GM19397 (cell line): Measurements from ENCODE around the gene AMH.

ENCODE experiments used
- ATAC-seq: cut with Tn5 transposase; IDR thresholded peaks from one replicate; pipeline ENCODE4 v1.9.1; 2021; ENCODE audit warnings: mild to moderate bottlenecking, moderate library complexity; ENCODE audit not compliant: unreplicated experiment

The AMH gene

DNA sequence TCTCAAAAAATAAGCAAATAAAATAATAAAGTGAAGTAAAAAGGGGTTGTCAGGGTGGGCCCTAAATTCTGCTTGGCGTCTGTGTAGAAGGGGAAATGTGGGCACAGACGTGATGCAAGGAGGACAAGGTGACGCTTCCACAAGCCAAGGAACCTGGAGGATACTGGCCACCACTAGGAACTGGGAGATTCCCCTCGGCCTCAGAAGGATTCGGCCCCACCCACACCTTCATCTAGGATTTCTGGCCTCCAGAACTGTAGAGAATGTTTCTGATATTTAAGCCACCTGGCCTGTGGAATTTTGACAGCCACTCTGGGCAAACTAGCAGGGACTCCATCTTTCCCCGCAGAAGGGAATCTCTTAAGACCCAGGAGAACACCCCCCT, 14.1 kb upstream of the AMH start:
- ATAC-seq = no peak

DNA sequence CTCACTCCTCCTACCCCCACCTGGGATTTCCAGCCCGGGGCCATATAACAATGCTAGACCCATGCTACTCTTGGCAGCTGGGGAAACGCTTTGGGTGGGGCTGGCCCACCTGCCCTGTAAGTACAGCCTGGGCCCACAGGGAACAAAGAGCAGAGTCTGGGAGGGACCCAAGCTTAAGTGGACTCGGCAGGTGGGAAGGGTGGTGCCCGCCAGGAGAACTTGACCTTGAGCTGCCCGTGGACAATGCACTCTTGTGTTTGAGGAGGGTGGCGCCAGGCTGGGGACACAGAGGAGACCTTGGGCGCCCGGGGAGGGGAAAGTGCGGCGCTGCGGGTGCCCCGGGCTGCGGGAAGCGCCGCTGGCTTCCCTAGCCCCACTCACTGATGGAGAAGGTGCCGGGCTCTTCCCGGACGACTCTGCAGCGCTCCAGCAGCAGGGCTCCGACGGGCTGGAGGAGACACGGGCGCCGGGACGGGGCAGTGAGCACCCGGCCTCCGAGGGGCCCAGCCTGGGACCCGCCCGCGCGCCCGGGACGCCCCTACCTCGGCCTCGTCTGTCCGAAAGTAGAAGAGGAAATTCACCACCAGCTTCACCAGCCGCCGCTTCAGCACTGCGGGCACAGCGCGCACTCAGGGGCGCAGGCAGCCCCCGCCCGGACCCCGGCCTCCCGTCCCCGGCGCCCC, 13.6 kb upstream of the AMH start:
- peak; percentile 13 for ATAC-seq

GRCh38 chr19:2236064-2236313, 13.1 kb upstream of the AMH start:
- no peak for ATAC-seq

GRCh38 chr19:2236314-2237050, 12.6 kb upstream of the AMH start, which contains the start of the genes PLEKHJ1 and SF3A2:
Gene PLEKHJ1 (minus strand): TSS chr19:2236329. CDS start chr19:2236248, 81 bp downstream.
Gene SF3A2 (plus strand): TSS chr19:2236824. CDS start chr19:2243419, 6,595 bp downstream.
- peak; percentile 77 for ATAC-seq

DNA sequence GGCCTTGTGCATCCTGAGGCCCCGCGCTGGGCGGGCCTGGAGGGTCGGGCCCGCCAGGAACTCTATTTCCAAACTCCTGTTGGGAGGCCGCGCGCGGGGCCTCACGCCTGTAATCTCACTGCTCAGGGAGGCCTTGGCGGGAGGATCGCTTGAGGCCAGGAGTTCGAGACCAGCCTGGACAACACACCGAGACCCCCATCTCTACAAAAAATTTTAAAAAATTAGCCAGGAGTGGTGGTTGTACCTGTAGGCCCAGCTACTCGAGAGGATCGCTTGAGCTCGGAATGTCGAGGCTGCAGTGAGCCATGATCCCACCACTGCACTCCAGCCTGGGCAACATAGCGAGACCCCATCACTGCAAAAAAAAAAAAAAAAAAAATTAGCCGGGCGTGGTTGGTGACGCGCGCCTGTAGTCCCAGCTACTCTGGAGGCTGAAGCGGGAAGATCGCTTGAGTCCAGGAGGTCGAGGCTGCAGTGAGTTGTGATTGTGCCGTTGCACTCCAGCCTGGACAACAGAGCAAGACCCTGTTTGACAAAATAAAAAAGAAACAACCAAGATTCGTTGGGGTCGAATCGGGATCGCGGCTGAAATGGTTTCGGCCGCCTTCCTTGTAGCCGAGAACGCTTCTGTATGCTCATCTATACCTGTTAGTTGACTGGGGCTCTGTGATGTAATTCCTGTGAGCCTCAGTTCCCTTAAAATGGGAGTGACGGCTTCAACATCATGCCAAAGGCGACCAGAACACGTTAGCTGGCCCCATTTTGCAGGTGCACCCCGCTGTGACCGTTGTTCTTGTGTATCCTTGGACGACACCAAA, 11.9 kb upstream of the AMH start:
- ATAC-seq = no peak

DNA sequence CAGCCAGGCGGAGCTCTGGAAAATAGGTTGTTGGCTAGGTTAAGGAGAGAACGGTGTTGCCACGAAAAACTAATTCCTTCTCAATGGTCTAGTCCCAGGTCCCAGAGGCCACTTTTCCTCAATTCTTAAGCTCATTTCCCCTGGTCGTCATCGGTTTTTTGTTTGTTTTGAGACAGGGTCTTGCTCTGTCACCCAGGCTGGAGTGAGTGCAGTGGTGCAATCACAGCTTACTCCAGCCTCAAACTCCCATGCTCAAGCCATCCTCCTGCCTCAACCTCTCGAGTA, 11.3 kb upstream of the AMH start:
- ATAC-seq = no peak

- ATAC-seq = no peak
Observed at GRCh38 chr19:2239173-2239572, 9.9 kb upstream of the AMH start.

DNA sequence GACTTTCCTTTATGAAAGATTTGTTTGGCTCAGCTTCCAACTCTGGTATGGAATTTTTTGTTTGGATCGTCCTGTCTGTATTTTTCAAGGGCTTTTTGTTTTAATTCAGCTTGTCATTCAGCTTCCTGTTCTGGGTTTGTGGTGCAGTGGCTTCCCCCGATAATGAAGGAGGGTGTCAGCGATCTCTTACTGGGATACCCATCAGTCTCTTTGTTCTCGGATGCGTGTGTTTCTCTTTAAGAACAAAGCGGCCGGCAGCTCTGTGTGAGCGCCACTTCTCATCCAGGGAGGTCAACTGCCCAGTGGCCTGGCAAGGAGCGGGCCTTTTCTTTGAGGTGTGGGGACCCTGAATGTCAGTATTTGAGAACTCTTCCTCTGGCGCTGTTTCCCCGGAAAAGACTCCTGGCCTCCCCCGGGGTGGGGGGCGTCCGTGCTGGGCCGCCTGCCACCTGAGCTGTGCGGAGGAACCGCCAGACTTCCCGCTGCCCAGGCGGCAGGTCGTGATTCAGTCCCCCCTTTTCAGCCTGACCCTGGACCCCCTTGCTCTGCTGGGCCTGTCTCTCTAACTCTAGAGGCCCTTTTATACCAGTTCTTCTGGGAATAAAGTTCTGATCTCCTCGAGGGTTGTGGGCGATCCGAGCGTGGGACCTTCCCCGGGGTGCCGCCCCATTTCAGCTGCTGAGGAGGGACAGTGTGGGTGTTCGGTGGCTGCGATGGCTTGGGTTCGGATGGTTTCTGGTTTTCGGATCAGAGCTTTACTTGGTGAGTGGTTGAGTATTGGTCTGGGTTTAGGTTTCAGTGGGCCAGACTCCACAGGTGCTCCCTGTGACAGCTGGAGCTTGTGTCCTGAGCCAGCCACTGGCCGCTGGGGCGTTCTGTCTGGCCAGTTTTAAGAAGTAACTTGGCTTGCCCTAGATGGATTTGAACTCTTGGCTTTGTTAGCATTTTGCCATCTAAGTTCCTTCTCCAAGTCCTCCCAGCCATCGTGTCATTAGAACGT, 9.1 kb upstream of the AMH start:
- no peak for ATAC-seq

- ATAC-seq = no peak
Observed at GRCh38 chr19:2240881-2241760, 8.0 kb upstream of the AMH start.

DNA sequence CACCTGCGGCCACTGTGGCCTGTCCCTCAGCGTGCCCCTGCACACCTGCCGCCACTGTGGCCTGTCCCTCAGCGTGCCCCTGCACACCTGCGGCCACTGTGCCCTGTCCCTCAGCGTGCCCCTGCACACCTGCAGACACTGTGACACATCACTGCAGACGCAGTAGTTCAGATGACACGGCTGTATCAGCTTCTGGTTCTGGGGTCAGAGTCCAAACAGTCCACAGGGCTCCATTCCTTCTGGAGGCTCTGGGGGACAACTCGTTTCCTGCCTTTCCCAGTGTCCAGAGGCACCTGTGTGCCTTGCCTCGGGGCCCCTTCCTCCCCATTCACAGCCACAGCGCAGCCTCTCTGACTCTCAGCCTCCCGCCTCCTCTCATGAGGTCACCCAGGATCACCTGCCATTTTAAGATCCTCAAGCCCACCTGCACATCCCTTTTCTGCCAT, 7.0 kb upstream of the AMH start:
- ATAC-seq = no peak

DNA sequence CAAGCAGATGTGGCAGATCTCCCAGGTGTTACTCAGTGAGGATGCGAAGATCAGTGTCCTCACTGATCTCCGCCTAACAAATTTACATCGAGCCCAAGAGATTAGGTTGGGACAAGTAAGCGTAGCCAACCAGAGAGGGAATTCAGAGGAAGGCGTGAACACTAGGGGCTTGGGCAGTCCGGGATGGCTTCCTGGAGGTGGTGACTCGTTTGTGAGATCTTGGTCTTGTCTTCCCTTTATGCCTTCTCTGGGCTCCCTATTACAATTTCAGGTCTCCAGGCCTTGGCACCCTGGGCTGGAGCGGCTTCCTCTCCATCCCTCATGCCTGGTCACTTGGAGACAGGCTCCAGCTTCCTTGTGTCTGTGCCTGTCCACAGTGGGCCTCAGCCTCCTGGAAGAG, 6.3 kb upstream of the AMH start:
- no peak for ATAC-seq

GRCh38 chr19:2243274-2244124, 5.6 kb upstream of the AMH start:
- ATAC-seq = no peak

GRCh38 chr19:2244125-2244411, 5.1 kb upstream of the AMH start:
- no peak for ATAC-seq

DNA sequence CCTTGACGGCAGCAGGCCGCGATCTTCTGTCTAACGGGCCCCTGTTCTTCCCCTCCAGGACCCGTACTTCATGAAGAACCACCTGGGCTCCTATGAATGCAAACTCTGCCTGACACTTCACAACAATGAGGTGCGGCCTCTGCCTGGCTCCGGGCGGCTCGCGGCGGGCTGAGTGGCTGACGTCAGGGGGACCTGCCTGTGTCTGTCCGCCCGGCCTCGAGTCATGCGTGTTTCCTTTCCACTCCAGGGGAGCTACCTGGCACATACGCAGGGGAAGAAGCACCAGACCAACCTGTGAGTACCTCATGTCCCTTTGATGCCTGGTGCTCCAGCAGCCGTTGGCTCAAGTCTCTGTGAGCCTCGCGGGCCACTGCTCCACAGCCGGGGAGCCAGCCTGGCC, 4.6 kb upstream of the AMH start:
- ATAC-seq = no peak

DNA sequence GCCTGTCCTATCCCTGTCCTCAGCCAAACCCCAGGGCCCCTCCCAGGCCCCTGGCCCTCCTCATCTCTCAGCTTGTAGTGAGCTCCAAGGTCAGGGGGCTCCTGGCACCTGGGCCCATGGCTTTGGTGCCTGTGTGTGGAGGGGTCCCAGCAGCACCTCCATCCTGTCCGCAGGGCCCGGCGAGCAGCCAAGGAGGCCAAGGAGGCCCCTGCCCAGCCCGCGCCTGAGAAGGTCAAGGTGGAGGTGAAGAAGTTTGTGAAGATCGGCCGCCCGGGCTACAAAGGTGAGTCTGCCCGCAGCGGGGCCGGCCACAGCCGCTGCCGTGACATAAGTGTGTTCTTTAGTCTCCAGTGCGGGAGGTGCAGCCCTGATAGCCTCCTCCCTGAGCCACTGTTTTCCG, 3.9 kb upstream of the AMH start:
- no peak for ATAC-seq

DNA sequence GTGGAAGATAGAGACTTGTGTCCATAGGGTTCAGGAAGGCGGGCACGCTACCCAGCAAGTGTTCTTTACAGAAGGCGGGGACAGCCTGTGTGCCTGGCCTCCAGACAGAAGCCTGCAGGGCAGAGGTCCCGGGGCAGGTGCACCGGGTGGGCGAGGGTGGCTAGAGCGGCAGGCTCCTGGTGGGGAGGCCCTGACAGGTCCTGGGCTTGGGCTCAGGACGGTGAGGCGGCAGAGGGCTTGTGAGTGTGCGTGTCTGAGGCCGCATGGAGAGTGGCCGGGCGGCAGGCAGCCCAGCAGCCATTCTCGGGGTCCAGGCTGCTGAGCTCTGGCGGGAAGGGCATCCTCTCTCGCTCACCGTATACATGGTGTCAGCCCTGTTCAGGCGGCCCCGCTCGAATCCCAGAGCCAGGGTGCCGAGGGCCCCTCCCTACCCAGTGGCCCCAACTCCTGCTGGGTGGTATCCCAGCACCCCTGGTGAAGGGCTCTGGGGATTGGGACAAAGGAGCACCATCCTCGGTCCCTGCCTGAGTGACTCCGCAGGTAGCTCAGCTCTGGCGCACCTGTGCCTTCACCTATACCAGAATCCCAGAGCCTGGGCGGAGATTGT, 3.0 kb upstream of the AMH start:
- no peak for ATAC-seq

- ATAC-seq = no peak
Observed at GRCh38 chr19:2246801-2247361, 2.2 kb upstream of the AMH start.

DNA sequence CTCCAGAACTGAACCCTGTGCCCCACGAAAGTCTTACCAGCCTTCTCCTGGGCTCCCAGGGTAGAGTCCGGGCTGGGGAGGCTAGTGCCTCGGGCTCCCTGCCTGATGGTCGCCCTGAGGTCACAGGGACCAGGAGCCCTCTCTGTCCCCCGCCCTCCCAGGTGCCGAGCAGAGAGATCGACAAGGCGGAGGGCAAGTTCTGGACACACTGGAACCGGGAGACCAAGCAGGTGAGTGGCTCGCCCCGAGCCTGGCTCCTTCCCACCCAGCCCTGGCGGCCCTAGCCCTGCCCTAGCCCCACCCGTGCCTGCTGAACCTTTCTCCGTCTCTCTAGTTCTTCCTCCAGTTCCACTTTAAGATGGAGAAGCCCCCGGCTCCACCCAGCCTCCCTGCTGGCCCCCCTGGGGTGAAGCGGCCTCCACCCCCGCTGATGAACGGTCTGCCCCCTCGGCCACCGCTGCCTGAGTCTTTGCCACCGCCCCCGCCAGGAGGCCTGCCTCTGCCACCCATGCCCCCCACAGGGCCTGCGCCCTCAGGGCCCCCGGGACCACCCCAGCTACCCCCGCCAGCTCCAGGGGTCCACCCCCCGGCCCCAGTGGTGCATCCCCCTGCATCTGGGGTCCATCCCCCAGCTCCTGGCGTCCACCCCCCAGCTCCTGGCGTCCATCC, 1.6 kb upstream of the AMH start:
- no peak for ATAC-seq
